Hypothalamus (tissue), 51 donors: ENCODE results near the gene USP17L26.
"Not testable (repeated sequence)": the region's sequence is repeated elsewhere in the genome, so short reads cannot be mapped to it uniquely, and the experiment has no call there.

Experiments
- DNase-seq, 51 donors: peaks; one replicate each; lab custom pipeline; 2025; lab: John Stamatoyannopoulos, UW

Gene USP17L26

GRCh38 chr4:9334358-9334757, at the start of gene USP17L26:
TSS of gene USP17L26 (plus strand) at chr4:9334658. CDS start at chr4:9334658, 0 bp downstream.
- DNase-seq = not testable (repeated sequence)

DNA sequence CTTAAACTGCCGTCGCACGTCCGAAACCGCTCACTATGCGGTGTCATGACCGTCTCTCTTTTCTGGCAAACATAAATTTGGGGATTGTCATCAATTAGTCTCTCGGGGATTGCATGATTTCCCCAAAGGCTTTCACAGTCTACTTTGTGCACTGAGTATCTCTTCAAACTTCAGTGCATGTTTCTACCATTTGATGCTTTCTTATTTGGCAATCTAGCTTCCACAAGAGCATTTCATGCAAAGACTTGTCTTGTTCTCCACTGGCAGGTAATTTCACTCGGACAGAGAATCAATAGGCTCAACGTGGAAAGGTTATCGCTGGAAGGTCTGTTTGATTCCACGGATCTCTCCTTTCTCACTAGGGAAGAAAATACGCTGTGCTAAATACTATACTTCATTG, 10.3 kb upstream of the USP17L26 start:
- DNase-seq = not testable (repeated sequence)

DNA sequence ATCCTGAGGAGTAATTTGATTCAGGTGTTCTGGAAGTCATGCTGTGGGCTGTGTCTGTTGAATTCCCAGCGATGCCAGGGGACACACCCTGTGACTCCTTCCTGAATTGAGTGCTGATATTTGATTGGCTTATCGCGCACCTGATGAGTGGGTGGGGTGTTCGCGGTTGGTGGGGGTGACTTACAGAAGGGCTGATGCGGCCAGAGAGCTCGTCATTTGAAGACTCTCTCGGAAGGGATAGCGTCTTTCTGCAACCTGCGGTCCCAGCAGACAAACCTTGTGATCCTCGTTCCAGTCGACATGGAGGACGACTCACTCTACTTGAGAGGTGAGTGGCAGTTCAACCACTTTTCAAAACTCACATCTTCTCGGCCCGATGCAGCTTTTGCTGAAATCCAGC, 9.6 kb upstream of the USP17L26 start, which contains the start of gene USP17L24:
Gene USP17L24, plus strand, starts transcription at position 301 of the 400 bp plus-strand sequence. Its CDS starts 0 bp downstream, at position 301.
- DNase-seq = not testable (repeated sequence)

DNA sequence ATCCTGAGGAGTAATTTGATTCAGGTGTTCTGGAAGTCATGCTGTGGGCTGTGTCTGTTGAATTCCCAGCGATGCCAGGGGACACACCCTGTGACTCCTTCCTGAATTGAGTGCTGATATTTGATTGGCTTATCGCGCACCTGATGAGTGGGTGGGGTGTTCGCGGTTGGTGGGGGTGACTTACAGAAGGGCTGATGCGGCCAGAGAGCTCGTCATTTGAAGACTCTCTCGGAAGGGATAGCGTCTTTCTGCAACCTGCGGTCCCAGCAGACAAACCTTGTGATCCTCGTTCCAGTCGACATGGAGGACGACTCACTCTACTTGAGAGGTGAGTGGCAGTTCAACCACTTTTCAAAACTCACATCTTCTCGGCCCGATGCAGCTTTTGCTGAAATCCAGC, 4.8 kb upstream of the USP17L26 start, which contains the start of gene USP17L25:
Gene USP17L25, plus strand, starts transcription at position 301 of the 400 bp plus-strand sequence. Its CDS starts 0 bp downstream, at position 301.
- not testable (repeated sequence) for DNase-seq

- DNase-seq = not testable (repeated sequence)
Measured at GRCh38 chr4:9339103-9339502, 4.6 kb downstream of the USP17L26 start, which contains the start of gene USP17L5. TSS of gene USP17L5 (plus strand) at chr4:9339403. CDS start at chr4:9339403, 0 bp downstream.

DNA sequence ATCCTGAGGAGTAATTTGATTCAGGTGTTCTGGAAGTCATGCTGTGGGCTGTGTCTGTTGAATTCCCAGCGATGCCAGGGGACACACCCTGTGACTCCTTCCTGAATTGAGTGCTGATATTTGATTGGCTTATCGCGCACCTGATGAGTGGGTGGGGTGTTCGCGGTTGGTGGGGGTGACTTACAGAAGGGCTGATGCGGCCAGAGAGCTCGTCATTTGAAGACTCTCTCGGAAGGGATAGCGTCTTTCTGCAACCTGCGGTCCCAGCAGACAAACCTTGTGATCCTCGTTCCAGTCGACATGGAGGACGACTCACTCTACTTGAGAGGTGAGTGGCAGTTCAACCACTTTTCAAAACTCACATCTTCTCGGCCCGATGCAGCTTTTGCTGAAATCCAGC, 9.4 kb downstream of the USP17L26 start, which contains the start of gene USP17L27:
Gene USP17L27, plus strand, starts transcription at position 301 of the 400 bp plus-strand sequence. Its CDS starts 0 bp downstream, at position 301.
- DNase-seq = not testable (repeated sequence)

DNA sequence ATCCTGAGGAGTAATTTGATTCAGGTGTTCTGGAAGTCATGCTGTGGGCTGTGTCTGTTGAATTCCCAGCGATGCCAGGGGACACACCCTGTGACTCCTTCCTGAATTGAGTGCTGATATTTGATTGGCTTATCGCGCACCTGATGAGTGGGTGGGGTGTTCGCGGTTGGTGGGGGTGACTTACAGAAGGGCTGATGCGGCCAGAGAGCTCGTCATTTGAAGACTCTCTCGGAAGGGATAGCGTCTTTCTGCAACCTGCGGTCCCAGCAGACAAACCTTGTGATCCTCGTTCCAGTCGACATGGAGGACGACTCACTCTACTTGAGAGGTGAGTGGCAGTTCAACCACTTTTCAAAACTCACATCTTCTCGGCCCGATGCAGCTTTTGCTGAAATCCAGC, 14.1 kb downstream of the USP17L26 start, which contains the start of gene USP17L28:
Gene USP17L28, plus strand, starts transcription at position 301 of the 400 bp plus-strand sequence. Its CDS starts 0 bp downstream, at position 301.
- DNase-seq = not testable (repeated sequence)

- not testable (repeated sequence) for DNase-seq
Measured at GRCh38 chr4:9350866-9351265, 16.4 kb downstream of the USP17L26 start.

DNA sequence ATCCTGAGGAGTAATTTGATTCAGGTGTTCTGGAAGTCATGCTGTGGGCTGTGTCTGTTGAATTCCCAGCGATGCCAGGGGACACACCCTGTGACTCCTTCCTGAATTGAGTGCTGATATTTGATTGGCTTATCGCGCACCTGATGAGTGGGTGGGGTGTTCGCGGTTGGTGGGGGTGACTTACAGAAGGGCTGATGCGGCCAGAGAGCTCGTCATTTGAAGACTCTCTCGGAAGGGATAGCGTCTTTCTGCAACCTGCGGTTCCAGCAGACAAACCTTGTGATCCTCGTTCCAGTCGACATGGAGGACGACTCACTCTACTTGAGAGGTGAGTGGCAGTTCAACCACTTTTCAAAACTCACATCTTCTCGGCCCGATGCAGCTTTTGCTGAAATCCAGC, 18.9 kb downstream of the USP17L26 start, which contains the start of gene USP17L29:
Gene USP17L29, plus strand, starts transcription at position 301 of the 400 bp plus-strand sequence. Its CDS starts 0 bp downstream, at position 301.
- DNase-seq = not testable (repeated sequence)

GRCh38 chr4:9362829-9363228, 28.4 kb downstream of the USP17L26 start, which contains the start of gene USP17L30:
TSS of gene USP17L30 (plus strand) at chr4:9363129. CDS start at chr4:9363129, 0 bp downstream.
- not testable (repeated sequence) for DNase-seq

DNA sequence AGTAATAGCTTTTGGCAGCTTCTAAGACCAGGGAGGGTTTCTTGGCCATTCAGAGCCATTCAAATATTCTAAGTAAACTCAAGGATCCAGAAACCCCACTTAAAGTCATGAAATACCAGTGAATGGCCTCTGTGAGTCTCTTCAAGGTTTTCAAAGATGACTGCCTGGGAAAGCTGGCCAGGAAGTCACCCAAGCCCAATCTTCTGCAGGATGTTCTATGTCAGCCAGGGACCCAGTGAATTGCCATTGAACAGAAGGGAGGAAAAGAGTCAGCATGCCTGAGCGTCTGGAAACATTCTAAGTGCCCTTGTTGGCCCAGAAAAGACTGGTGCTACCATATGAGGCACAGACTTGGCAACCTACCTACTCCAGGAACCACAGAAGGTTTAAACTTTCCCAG, 45.4 kb downstream of the USP17L26 start:
- DNase-seq = not testable (repeated sequence)

DNA sequence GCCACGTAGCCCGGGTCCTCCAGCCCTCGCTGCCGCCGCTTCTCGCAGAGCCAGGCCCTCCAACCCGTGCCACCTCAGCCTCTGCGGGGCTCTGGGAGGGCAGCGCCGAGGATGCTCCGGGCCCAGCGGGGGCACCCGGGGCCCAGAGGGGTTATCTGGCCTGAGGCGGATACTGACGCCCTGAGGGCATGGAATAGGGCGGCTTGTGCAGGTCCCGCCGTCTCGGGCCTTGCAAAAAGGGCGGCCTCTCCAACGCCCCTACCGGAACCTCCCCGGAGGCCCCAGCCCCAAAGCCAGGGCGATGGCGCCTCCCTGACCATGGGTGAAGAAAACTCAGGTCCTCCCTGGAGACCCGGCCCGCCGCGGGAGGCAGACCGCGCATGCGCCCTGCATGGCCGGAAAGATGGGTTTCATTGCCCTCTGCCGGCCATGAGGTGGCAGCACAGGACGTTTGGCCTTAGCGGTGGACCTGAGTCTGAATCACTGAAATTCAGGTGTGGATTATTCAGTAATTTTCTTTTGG, 46.6 kb downstream of the USP17L26 start:
- peak in 6 of 51 donors; percentile 1 to 37 (median 14) for DNase-seq

GRCh38 chr4:9384126-9384525, 49.7 kb downstream of the USP17L26 start:
- no peak for DNase-seq
